HEK293 (cell line): ENCODE results near the gene CADPS.

Experiments used
- CTCF ChIA-PET: fragments of 350-600 bp; formaldehyde crosslinking; extraction: SDS; loops from one replicate; lab custom pipeline; 2021; ENCODE audit warnings: antibody characterized with exemption; lab: Yijun Ruan, JAX
- POLR2A ChIA-PET: fragments of 300-600 bp; formaldehyde crosslinking; extraction: SDS; loops from one replicate; lab custom pipeline; 2020; ENCODE audit warnings: antibody characterized with exemption, inconsistent platforms; lab: Yijun Ruan, JAX
- H3K27ac ChIP-seq: fragments of 200-500 bp; sonication (Bioruptor generic); 2 replicates; pipeline ENCODE4 v1.5.1; 2014; ENCODE audit warnings: low read depth, low read length, control low read depth, inconsistent platforms; ENCODE audit errors: extremely low read depth
- H3K36me3 ChIP-seq, 2 experiments: fragments of 200-500 bp in 1 of 2; sonication (Bioruptor generic) in 1 of 2; 1 replicate in 1 of 2; 2 replicates in 1 of 2; pipeline ENCODE4 v1.5.1; 2014 to 2017; ENCODE audit warnings: inconsistent platforms in 2 of 2, low read length in 2 of 2; ENCODE audit not compliant: control insufficient read depth in 2 of 2, insufficient read depth in 1 of 2
- H3K4me1 ChIP-seq: fragments of 200-500 bp; sonication (Bioruptor generic); 2 replicates; pipeline ENCODE4 v1.5.1; 2014; ENCODE audit warnings: mild to moderate bottlenecking, low read length, inconsistent platforms; ENCODE audit not compliant: control insufficient read depth, insufficient read depth
- H3K4me3 ChIP-seq: 2 replicates; pipeline ENCODE4 v1.5.1; 2011; ENCODE audit warnings: low read depth, mild to moderate bottlenecking, control low read depth, low read length, moderate library complexity
- H3K9me3 ChIP-seq: fragments of 200-500 bp; sonication (Bioruptor generic); 2 replicates; pipeline ENCODE4 v1.5.1; 2014; ENCODE audit warnings: low read depth, low read length, inconsistent platforms; ENCODE audit not compliant: control insufficient read depth, insufficient read depth
- KLF8 ChIP-seq: fragments of 450-650 bp; formaldehyde crosslinking; IDR thresholded peaks from 2 replicates; pipeline ENCODE4 v1.5.1; 2016; ENCODE audit warnings: missing biosample characterization, missing genetic modification characterization
- PRDM1 ChIP-seq: fragments of 450-650 bp; formaldehyde crosslinking; IDR thresholded peaks from 2 replicates; pipeline ENCODE4; 2016; ENCODE audit warnings: missing biosample characterization, missing genetic modification characterization
- SALL2 ChIP-seq: fragments of 450-650 bp; formaldehyde crosslinking; IDR thresholded peaks from 2 replicates; pipeline ENCODE4 v1.5.0; 2017; ENCODE audit warnings: missing biosample characterization, mild to moderate bottlenecking, missing genetic modification characterization, borderline replicate concordance
- SETDB1 ChIP-seq: IDR thresholded peaks from one replicate; pipeline ENCODE4 v1.6.1; 2017; ENCODE audit warnings: mild to moderate bottlenecking, low read length, moderate library complexity, mixed read lengths; ENCODE audit not compliant: insufficient read length
- WT1 ChIP-seq: fragments of 450-650 bp; formaldehyde crosslinking; IDR thresholded peaks from 2 replicates; pipeline ENCODE4 v1.5.1; 2016; ENCODE audit warnings: missing biosample characterization, missing genetic modification characterization
- ZBTB48 ChIP-seq: fragments of 450-650 bp; formaldehyde crosslinking; IDR thresholded peaks from 2 replicates; pipeline ENCODE4 v1.5.1; 2016; ENCODE audit warnings: missing biosample characterization, missing genetic modification characterization
- ZEB2 ChIP-seq: fragments of 450-650 bp; formaldehyde crosslinking; IDR thresholded peaks from 2 replicates; pipeline ENCODE4 v1.5.1; 2016; ENCODE audit warnings: missing biosample characterization, missing genetic modification characterization
- ZIC2 ChIP-seq: fragments of 450-650 bp; formaldehyde crosslinking; IDR thresholded peaks from 2 replicates; pipeline ENCODE4 v1.5.1; 2016; ENCODE audit warnings: missing biosample characterization, missing genetic modification characterization
- ZNF112 ChIP-seq: fragments of 450-650 bp; formaldehyde crosslinking; IDR thresholded peaks from 2 replicates; pipeline ENCODE4 v1.5.0; 2017; ENCODE audit warnings: missing biosample characterization, missing genetic modification characterization
- ZNF155 ChIP-seq: fragments of 450-650 bp; formaldehyde crosslinking; IDR thresholded peaks from 2 replicates; pipeline ENCODE4 v1.5.1; 2016; ENCODE audit warnings: missing biosample characterization, missing genetic modification characterization
- ZNF2 ChIP-seq: fragments of 450-650 bp; formaldehyde crosslinking; IDR thresholded peaks from 2 replicates; pipeline ENCODE4 v1.5.1; 2016; ENCODE audit warnings: missing biosample characterization, missing genetic modification characterization
- ZNF473 ChIP-seq: fragments of 450-650 bp; formaldehyde crosslinking; IDR thresholded peaks from 2 replicates; pipeline ENCODE4 v1.5.1; 2017; ENCODE audit warnings: missing biosample characterization, missing genetic modification characterization
- ZNF514 ChIP-seq: fragments of 450-650 bp; formaldehyde crosslinking; IDR thresholded peaks from 2 replicates; pipeline ENCODE4 v1.5.1; 2016; ENCODE audit warnings: missing biosample characterization, missing genetic modification characterization
- ZNF529 ChIP-seq: fragments of 450-650 bp; formaldehyde crosslinking; IDR thresholded peaks from 2 replicates; pipeline ENCODE4 v1.5.1; 2017; ENCODE audit warnings: missing genetic modification characterization, missing biosample characterization; ENCODE audit not compliant: insufficient replicate concordance
- ZNF549 ChIP-seq: fragments of 450-650 bp; IDR thresholded peaks from 2 replicates; pipeline ENCODE4 v1.5.1; 2018; ENCODE audit warnings: missing biosample characterization, missing genetic modification characterization, mild to moderate bottlenecking, inconsistent platforms, moderate library complexity
- ZNF555 ChIP-seq: fragments of 450-650 bp; formaldehyde crosslinking; conservative IDR thresholded peaks from 2 replicates; pipeline ENCODE4 v1.5.1; 2017; ENCODE audit warnings: missing biosample characterization, mild to moderate bottlenecking, missing genetic modification characterization, inconsistent platforms
- ZNF654 ChIP-seq: fragments of 450-650 bp; formaldehyde crosslinking; IDR thresholded peaks from 2 replicates; pipeline ENCODE4 v1.5.1; 2016; ENCODE audit warnings: low read depth, missing biosample characterization, missing genetic modification characterization
- ZNF658 ChIP-seq: fragments of 450-650 bp; formaldehyde crosslinking; IDR thresholded peaks from 2 replicates; pipeline ENCODE4; 2016; ENCODE audit warnings: missing biosample characterization, missing genetic modification characterization
- ZNF660 ChIP-seq: fragments of 450-650 bp; IDR thresholded peaks from 2 replicates; pipeline ENCODE4 v1.5.1; 2018; ENCODE audit warnings: missing biosample characterization, mild to moderate bottlenecking, missing genetic modification characterization
- ZNF707 ChIP-seq: fragments of 450-650 bp; formaldehyde crosslinking; IDR thresholded peaks from 2 replicates; pipeline ENCODE4 v1.5.1; 2016; ENCODE audit warnings: missing biosample characterization, missing genetic modification characterization
- TF ChIP-seq, protein P1 (sequence below): fragments of 450-650 bp; formaldehyde crosslinking; IDR thresholded peaks from 2 replicates; pipeline ENCODE4 v1.5.1; 2016; ENCODE audit warnings: missing biosample characterization, missing genetic modification characterization, borderline replicate concordance
- TF ChIP-seq, protein P2 (sequence below): fragments of 450-650 bp; formaldehyde crosslinking; IDR thresholded peaks from 2 replicates; pipeline ENCODE4 v1.5.1; 2016; ENCODE audit warnings: missing biosample characterization, missing genetic modification characterization
- TF ChIP-seq, protein P3 (sequence below): fragments of 450-650 bp; formaldehyde crosslinking; IDR thresholded peaks from 2 replicates; pipeline ENCODE4 v1.5.1; 2016; ENCODE audit warnings: missing biosample characterization, missing genetic modification characterization

CADPS gene

DNA sequence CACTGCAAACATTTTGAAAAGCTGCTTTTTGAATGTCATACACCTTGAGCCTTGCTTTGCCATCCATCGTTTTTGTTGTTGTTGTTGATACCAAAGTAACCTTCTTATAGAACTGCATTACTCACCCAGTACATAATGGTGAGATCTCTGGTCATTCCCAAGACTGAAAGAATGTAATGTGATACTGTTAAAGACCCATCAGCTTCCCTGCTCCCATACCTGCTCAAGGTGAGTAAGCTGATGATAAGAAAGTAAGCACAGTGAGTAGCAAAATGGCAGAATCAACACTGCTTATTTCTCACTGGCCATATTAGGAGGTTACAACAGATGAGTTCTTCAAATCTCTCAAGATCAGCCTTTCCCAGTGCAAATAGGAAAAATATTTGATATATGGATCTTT lies 89.8 kb downstream of the CADPS start (continued):
- TF ChIP-seq ZNF660 (tag by site-specific recombination) (no peak), ZNF658 (no peak), ZNF2 (tag by site-specific recombination) (no peak), ZEB2 (no peak), ZNF707 (tag by site-specific recombination) (no peak)

DNA sequence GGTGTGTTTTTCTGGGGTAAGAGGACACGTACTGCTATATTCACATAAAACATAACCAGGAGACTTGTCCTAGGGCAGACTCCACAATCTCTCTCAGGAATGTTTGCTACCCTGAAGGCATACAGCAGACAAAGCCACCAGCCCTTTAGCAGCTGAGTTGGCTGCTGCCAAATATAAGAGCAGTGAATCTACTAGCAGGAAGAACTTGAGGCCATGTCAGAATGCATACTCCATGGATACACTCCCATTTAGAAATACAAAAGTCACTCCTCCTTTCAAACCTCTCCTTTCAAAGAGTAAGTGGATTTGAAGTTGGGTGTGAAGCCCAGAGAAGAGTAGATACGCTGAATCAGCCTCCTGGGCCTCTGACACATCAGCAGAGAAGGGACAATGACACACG lies 94.1 kb downstream of the CADPS start:
- no peaks in the 10 kb centered on the region for H3K36me3 ChIP-seq
- H3K4me3 ChIP-seq = no peak overlapping the region
- no peaks in the 10 kb centered on the region for H3K9me3 ChIP-seq
- POLR2A ChIA-PET = no interaction called here
- TF ChIP-seq SALL2 (tag by site-specific recombination) (no peak), ZBTB48 (tag by site-specific recombination) (no peak), KLF8 (tag by site-specific recombination) (no peak), ZNF155 (tag by site-specific recombination) (no peak), WT1 (tag by site-specific recombination) (no peak), ZNF654 (no peak), ZIC2 (tag by site-specific recombination) (no peak), PRDM1 (tag by site-specific recombination) (no peak), ZNF549 (tag by site-specific recombination) (no peak), ZNF529 (tag by site-specific recombination) (no peak), SETDB1 (no peak), ZEB2 (no peak), ZNF473 (tag by site-specific recombination) (no peak)
- TF ChIP-seq, protein P1, sequence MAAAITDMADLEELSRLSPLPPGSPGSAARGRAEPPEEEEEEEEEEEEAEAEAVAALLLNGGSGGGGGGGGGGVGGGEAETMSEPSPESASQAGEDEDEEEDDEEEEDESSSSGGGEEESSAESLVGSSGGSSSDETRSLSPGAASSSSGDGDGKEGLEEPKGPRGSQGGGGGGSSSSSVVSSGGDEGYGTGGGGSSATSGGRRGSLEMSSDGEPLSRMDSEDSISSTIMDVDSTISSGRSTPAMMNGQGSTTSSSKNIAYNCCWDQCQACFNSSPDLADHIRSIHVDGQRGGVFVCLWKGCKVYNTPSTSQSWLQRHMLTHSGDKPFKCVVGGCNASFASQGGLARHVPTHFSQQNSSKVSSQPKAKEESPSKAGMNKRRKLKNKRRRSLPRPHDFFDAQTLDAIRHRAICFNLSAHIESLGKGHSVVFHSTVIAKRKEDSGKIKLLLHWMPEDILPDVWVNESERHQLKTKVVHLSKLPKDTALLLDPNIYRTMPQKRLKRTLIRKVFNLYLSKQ = no peak
- TF ChIP-seq, protein P2, sequence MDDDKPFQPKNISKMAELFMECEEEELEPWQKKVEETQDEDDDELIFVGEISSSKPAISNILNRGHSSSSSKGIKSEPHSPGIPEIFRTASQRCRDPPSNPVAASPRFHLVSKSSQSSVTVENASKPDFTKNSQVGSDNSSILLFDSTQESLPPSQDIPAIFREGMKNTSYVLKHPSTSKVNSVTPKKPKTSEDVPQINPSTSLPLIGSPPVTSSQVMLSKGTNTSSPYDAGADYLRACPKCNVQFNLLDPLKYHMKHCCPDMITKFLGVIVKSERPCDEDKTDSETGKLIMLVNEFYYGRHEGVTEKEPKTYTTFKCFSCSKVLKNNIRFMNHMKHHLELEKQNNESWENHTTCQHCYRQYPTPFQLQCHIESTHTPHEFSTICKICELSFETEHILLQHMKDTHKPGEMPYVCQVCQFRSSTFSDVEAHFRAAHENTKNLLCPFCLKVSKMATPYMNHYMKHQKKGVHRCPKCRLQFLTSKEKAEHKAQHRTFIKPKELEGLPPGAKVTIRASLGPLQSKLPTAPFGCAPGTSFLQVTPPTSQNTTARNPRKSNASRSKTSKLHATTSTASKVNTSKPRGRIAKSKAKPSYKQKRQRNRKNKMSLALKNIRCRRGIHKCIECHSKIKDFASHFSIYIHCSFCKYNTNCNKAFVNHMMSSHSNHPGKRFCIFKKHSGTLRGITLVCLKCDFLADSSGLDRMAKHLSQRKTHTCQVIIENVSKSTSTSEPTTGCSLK (tag by site-specific recombination) = no peak
- CTCF ChIA-PET = no interaction called here
- H3K27ac ChIP-seq = no peak overlapping the region
- H3K4me1 ChIP-seq = no peaks in the 10 kb centered on the region

DNA sequence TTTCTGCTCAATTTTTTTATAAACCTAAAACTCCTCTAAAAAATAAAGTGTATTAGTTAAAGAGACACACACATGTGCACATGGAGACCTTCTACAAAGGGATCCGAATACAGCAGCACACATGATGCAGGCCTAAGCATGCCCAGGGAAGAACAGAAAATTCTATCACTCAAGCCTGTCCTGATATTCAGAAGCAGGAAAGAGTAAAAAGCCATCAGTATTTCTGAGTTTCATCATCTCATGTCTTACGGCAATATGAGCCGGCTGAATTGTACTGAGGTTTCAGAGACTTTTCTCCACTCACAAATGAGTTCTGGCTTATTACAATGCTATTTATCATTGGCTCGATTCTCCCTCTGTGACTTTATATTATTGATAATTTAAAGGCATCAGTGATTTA lies 97.5 kb downstream of the CADPS start:
- H3K9me3 ChIP-seq = no peaks in the 10 kb centered on the region
- CTCF ChIA-PET = no interaction called here
- H3K36me3 ChIP-seq = no peaks in the 10 kb centered on the region
- no peak overlapping the region for H3K4me3 ChIP-seq
- no peak overlapping the region for H3K27ac ChIP-seq
- POLR2A ChIA-PET = no interaction called here
- no peaks in the 10 kb centered on the region for H3K4me1 ChIP-seq
- TF ChIP-seq ZNF514 (tag by site-specific recombination) (no peak), ZNF112 (tag by site-specific recombination) (no peak), ZNF555 (tag by site-specific recombination) (no peak)
- TF ChIP-seq, protein P3, sequence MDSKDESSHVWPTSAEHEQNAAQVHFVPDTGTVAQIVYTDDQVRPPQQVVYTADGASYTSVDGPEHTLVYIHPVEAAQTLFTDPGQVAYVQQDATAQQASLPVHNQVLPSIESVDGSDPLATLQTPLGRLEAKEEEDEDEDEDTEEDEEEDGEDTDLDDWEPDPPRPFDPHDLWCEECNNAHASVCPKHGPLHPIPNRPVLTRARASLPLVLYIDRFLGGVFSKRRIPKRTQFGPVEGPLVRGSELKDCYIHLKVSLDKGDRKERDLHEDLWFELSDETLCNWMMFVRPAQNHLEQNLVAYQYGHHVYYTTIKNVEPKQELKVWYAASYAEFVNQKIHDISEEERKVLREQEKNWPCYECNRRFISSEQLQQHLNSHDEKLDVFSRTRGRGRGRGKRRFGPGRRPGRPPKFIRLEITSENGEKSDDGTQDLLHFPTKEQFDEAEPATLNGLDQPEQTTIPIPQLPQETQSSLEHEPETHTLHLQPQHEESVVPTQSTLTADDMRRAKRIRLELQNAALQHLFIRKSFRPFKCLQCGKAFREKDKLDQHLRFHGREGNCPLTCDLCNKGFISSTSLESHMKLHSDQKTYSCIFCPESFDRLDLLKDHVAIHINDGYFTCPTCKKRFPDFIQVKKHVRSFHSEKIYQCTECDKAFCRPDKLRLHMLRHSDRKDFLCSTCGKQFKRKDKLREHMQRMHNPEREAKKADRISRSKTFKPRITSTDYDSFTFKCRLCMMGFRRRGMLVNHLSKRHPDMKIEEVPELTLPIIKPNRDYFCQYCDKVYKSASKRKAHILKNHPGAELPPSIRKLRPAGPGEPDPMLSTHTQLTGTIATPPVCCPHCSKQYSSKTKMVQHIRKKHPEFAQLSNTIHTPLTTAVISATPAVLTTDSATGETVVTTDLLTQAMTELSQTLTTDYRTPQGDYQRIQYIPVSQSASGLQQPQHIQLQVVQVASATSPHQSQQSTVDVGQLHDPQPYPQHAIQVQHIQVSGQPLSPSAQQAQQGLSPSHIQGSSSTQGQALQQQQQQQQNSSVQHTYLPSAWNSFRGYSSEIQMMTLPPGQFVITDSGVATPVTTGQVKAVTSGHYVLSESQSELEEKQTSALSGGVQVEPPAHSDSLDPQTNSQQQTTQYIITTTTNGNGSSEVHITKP (tag by site-specific recombination) = no peak
